OCI-LY1 (cell line): ENCODE results near the gene USP2.

Experiments used
- CTCF ChIP-seq: fragments of 200-600 bp; sonication (generic), shearing (Covaris generic); IDR thresholded peaks from 2 replicates; pipeline ENCODE4 v1.5.1; 2017; ENCODE audit warnings: mild to moderate bottlenecking, antibody characterized with exemption, low read length, moderate library complexity, mixed read lengths
- EZH2 ChIP-seq: fragments of 200-600 bp; sonication (generic), shearing (Covaris generic); IDR thresholded peaks from 2 replicates; pipeline ENCODE4 v1.8.0; 2017; ENCODE audit warnings: borderline replicate concordance, mixed run types, mild to moderate bottlenecking, antibody characterized with exemption, low read length, moderate library complexity, mixed read lengths

GRCh38 chr11:119419246-119419645, 37.8 kb upstream of the USP2 start:
- TF ChIP-seq CTCF = no peak
- TF ChIP-seq EZH2 = no peak
